HepG2 (cell line): Measurements from ENCODE around the gene RPS6KA5. TPM values are rescaled to one million over a fixed set of nuclear protein-coding genes. Genes with fewer than 3 reads are reported as not detected.

Experiments used
- ATAC-seq: fragments of 200-7000 bp; cut with Tn5 transposase; 3 replicates; pipeline ENCODE4 v1.9.1; 2020; ENCODE audit warnings: mild to moderate bottlenecking, moderate library complexity
- BruUV-seq: library from RNA; stranded (reverse); fragments of 400-500 nt; replicated peaks from 2 replicates; lab custom pipeline; 2021; lab: Mats Ljungman, UMichigan
- CTCF ChIA-PET: fragments of 300-600 bp; formaldehyde crosslinking; extraction: SDS; loops from one replicate; lab custom pipeline; 2021; ENCODE audit warnings: low total read pairs, inconsistent platforms, low intra/inter-chr PET ratio; lab: Yijun Ruan, JAX
- POLR2A ChIA-PET: fragments of 350-600 bp; sonication (Branson Sonifier 250); formaldehyde crosslinking; loops from one replicate; lab custom pipeline; 2020; ENCODE audit warnings: antibody characterized with exemption, inconsistent platforms; lab: Yijun Ruan, JAX
- DNase-seq: peaks from one replicate; pipeline ENCODE4 v3.0.0-alpha.2; 2015; ENCODE audit warnings: low spot score
- FAIRE-seq: peaks from 3 replicates; lab custom pipeline; 2011; peaks lifted over from hg19 to GRCh38; lab: Jason Lieb, UNC
- H2AFZ ChIP-seq: one replicate; pipeline ENCODE4 v1.6.1; 2011; ENCODE audit warnings: low read length, inconsistent platforms
- H3K27ac ChIP-seq: fragments of 300-600 bp; 3 replicates; pipeline ENCODE4 v1.8.0; 2011; ENCODE audit warnings: mixed run types, mild to moderate bottlenecking, mixed read lengths, low read length, inconsistent platforms; ENCODE audit not compliant: insufficient read depth; ENCODE audit errors: extremely low read length
- H3K27me3 ChIP-seq, 2 experiments: fragments of 200-600 bp in 1 of 2; 2 replicates in 1 of 2; 3 replicates in 1 of 2; pipeline versions ENCODE4 v1.6.0 to v1.8.0; 2011; ENCODE audit warnings: low read length in 2 of 2, mild to moderate bottlenecking in 2 of 2, moderate library complexity in 2 of 2, inconsistent platforms in 1 of 2; ENCODE audit not compliant: insufficient read depth in 2 of 2, control insufficient read depth in 1 of 2
- H3K36me3 ChIP-seq, 2 experiments: fragments of 200-600 bp in 1 of 2; replicated peaks in 1 of 2; 2 replicates in 1 of 2; 3 replicates in 1 of 2; pipeline versions ENCODE4 v1.5.1 to v1.8.0; 2011; ENCODE audit warnings: low read length in 2 of 2, inconsistent platforms in 1 of 2; ENCODE audit not compliant: insufficient read depth in 2 of 2, control insufficient read depth in 1 of 2
- H3K4me1 ChIP-seq: 2 replicates; pipeline ENCODE4 v1.5.1; 2012; ENCODE audit warnings: low read length, inconsistent platforms; ENCODE audit not compliant: insufficient read depth
- H3K4me2 ChIP-seq: 2 replicates; pipeline ENCODE4 v1.6.0; 2011; ENCODE audit warnings: low read depth, low read length, inconsistent platforms
- H3K4me3 ChIP-seq, 3 experiments: fragments of 200-600 bp in 1 of 3; sonication (generic), shearing (Covaris generic) in 1 of 3; replicated peaks in 1 of 3; 2 replicates each; pipeline ENCODE4 v1.5.1; 2011 to 2016; ENCODE audit warnings: low read length in 3 of 3, inconsistent platforms in 2 of 3, low read depth in 2 of 3, mild to moderate bottlenecking in 2 of 3, control low read depth in 1 of 3, mixed read lengths in 1 of 3; ENCODE audit not compliant: insufficient read depth in 1 of 3
- H3K79me2 ChIP-seq: one replicate; pipeline ENCODE4 v1.6.1; 2011; ENCODE audit warnings: low read length, inconsistent platforms; ENCODE audit not compliant: insufficient read depth
- H3K9ac ChIP-seq: 2 replicates; pipeline ENCODE4 v1.6.0; 2011; ENCODE audit warnings: mild to moderate bottlenecking, low read depth, low read length, inconsistent platforms; ENCODE audit not compliant: insufficient read depth
- H3K9me3 ChIP-seq: 2 replicates; pipeline ENCODE4 v1.5.1; 2012; ENCODE audit warnings: mild to moderate bottlenecking, low read length
- H4K20me1 ChIP-seq: 2 replicates; pipeline ENCODE4 v1.6.0; 2011; ENCODE audit warnings: inconsistent platforms, mild to moderate bottlenecking, low read length, moderate library complexity; ENCODE audit not compliant: insufficient read depth
- ARID2 ChIP-seq: sonication (generic); formaldehyde crosslinking; IDR thresholded peaks from 2 replicates; pipeline ENCODE4 v1.8.1; 2022; ENCODE audit warnings: mild to moderate bottlenecking, missing genetic modification reagents, borderline replicate concordance
- BCL6 ChIP-seq: IDR thresholded peaks from 2 replicates; pipeline ENCODE4 v1.6.1; 2016; ENCODE audit warnings: missing genetic modification reagents, missing compliant biosample characterization
- BRCA1 ChIP-seq: sonication (generic); formaldehyde crosslinking; IDR thresholded peaks from 2 replicates; pipeline ENCODE4 v1.4.0; 2020; ENCODE audit warnings: missing genetic modification reagents
- HNRNPH1 ChIP-seq: fragments of 200-400 bp; formaldehyde crosslinking; optimal IDR thresholded peaks from 2 replicates; pipeline ENCODE3; 2017; ENCODE audit warnings: mild to moderate bottlenecking, low read depth, low read length
- KDM5B ChIP-seq: sonication (generic); formaldehyde crosslinking; IDR thresholded peaks from 2 replicates; pipeline ENCODE4 v1.4.0; 2020; ENCODE audit warnings: missing genetic modification reagents, mild to moderate bottlenecking, borderline replicate concordance
- KLF11 ChIP-seq: IDR thresholded peaks from 2 replicates; pipeline ENCODE4 v1.6.1; 2016; ENCODE audit warnings: missing compliant biosample characterization
- SUZ12 ChIP-seq: fragments of 150-350 bp; IDR thresholded peaks from 2 replicates; pipeline ENCODE4 v1.6.1; 2014; ENCODE audit warnings: low read depth, low read length
- TCF7 ChIP-seq: sonication (generic); IDR thresholded peaks from 2 replicates; pipeline ENCODE4 v1.6.1; 2016; ENCODE audit warnings: antibody characterized with exemption, low read depth
- ZNF343 ChIP-seq: sonication (generic); formaldehyde crosslinking; IDR thresholded peaks from 2 replicates; pipeline ENCODE4 v1.4.0; 2020; ENCODE audit warnings: mild to moderate bottlenecking, missing genetic modification reagents
- in situ Hi-C: cut with HindIII; loops from 2 replicates; pipeline ENCODE4 v1.10.0; 2017; ENCODE audit warnings: low pct_unique_long_range_greater_than_20kb; ENCODE audit not compliant: extremely low pct_ligation_motif_present
- intact Hi-C: fragments of 100-400 bp; cut with micrococcal nuclease; formaldehyde crosslinking; loops from one replicate; pipeline ENCODE4 v1.10.0; 2022; ENCODE audit not compliant: unreplicated experiment
- polyA plus RNA-seq, 8 experiments: library from polyadenylated mRNA; depleted of rRNA in 3 of 8; stranded (reverse) in 7 of 8; unstranded in 1 of 8; fragments of >200 nt; fragmentation: Illumina TruSeq in 4 of 8; extraction: Trizol in 4 of 8; gene quantifications; 2 replicates each; pipeline versions ENCODE4 v1.2.1 to v1.2.3, GENCODE V29; 2011 to 2016; ENCODE audit warnings: low read depth in 4 of 8, missing spikeins in 1 of 8, mixed read lengths in 1 of 8; ENCODE audit not compliant: insufficient read depth in 1 of 8
- total RNA-seq, 5 experiments: library from RNA; depleted of rRNA; stranded (reverse); fragments of >200 nt; fragmentation: Illumina TruSeq; extraction: Trizol; gene quantifications; 2 replicates each; pipeline ENCODE4 v1.2.3, GENCODE V29; 2016; ENCODE audit warnings: low read depth in 1 of 5
- TF ChIP-seq, protein P1 (sequence below): sonication (generic); formaldehyde crosslinking; IDR thresholded peaks from 2 replicates; pipeline ENCODE4 v1.4.0; 2020; ENCODE audit warnings: mild to moderate bottlenecking, missing genetic modification reagents
- TF ChIP-seq, protein P2 (sequence below): sonication (generic); formaldehyde crosslinking; IDR thresholded peaks from 2 replicates; pipeline ENCODE4 v1.9.0; 2021; ENCODE audit warnings: missing genetic modification reagents, borderline replicate concordance
- TF ChIP-seq, protein P3 (sequence below): sonication (generic); formaldehyde crosslinking; IDR thresholded peaks from 2 replicates; pipeline ENCODE4 v1.4.0; 2020; ENCODE audit warnings: mild to moderate bottlenecking, missing genetic modification reagents, borderline replicate concordance
- TF ChIP-seq, protein P4 (sequence below): sonication (generic); formaldehyde crosslinking; IDR thresholded peaks from 2 replicates; pipeline ENCODE4 v1.4.0; 2020; ENCODE audit warnings: missing genetic modification reagents
- TF ChIP-seq, protein P5 (sequence below): conservative IDR thresholded peaks from 2 replicates; pipeline ENCODE4 v1.6.1; 2018; ENCODE audit warnings: missing genetic modification reagents
- TF ChIP-seq, protein P6 (sequence below): IDR thresholded peaks from 2 replicates; pipeline ENCODE4 v1.6.1; 2016

RPS6KA5 gene
- total and polyA plus RNA-seq, 2 of the 13 experiments (the other 11 are each of a cell fraction or from before 2014, with no cell fraction given): 0.50 to 0.58 TPM

DNA sequence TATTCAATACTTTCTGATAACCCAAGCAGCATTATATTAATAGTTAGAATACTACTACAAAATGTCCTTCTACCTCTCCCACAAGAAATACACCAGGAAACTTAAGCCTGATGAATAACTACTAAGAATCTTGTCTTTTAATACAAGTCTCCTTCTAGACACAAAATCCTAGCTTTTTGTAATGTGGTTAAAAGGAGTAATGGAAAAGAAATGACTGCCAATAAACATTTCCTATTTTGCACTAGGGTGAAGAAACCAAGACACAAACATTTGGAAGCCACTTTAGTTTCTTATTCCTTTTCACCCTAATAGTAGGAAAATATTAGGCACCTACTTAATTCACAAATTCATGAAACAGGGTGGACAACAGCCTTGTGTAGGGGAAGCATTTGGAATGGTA lies 192.9 kb downstream of the RPS6KA5 start:
- CTCF ChIA-PET: no interaction called here
- no peaks in the 10 kb centered on the region for H3K79me2 ChIP-seq
- POLR2A ChIA-PET: no interaction called here
- no peaks in the 10 kb centered on the region for H3K36me3 ChIP-seq
- H3K4me2 ChIP-seq: no peak overlapping the region
- H3K27ac ChIP-seq: no peak overlapping the region
- intact Hi-C loops (no loop called here), in situ Hi-C loops (no loop called here)
- no peak overlapping the region for H3K4me3 ChIP-seq
- FAIRE-seq (no peak), ATAC-seq (no peak), DNase-seq (no peak)
- H4K20me1 ChIP-seq: no peaks in the 10 kb centered on the region
- no peaks in the 10 kb centered on the region for H3K4me1 ChIP-seq
- H2AFZ ChIP-seq: no peak overlapping the region
- no peak overlapping the region for H3K9ac ChIP-seq
- TF ChIP-seq BRCA1 (CRISPR knock-in tag): no peak
- TF ChIP-seq, protein P1, sequence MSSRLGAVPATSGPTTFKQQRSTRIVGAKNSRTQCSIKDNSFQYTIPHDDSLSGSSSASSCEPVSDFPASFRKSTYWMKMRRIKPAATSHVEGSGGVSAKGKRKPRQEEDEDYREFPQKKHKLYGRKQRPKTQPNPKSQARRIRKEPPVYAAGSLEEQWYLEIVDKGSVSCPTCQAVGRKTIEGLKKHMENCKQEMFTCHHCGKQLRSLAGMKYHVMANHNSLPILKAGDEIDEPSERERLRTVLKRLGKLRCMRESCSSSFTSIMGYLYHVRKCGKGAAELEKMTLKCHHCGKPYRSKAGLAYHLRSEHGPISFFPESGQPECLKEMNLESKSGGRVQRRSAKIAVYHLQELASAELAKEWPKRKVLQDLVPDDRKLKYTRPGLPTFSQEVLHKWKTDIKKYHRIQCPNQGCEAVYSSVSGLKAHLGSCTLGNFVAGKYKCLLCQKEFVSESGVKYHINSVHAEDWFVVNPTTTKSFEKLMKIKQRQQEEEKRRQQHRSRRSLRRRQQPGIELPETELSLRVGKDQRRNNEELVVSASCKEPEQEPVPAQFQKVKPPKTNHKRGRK (CRISPR knock-in tag): no peak
- TF ChIP-seq, protein P2, sequence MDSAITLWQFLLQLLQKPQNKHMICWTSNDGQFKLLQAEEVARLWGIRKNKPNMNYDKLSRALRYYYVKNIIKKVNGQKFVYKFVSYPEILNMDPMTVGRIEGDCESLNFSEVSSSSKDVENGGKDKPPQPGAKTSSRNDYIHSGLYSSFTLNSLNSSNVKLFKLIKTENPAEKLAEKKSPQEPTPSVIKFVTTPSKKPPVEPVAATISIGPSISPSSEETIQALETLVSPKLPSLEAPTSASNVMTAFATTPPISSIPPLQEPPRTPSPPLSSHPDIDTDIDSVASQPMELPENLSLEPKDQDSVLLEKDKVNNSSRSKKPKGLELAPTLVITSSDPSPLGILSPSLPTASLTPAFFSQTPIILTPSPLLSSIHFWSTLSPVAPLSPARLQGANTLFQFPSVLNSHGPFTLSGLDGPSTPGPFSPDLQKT: no peak
- no peak for TF ChIP-seq KDM5B (CRISPR knock-in tag)
- no peak for TF ChIP-seq BCL6 (CRISPR knock-in tag)
- TF ChIP-seq, protein P3, sequence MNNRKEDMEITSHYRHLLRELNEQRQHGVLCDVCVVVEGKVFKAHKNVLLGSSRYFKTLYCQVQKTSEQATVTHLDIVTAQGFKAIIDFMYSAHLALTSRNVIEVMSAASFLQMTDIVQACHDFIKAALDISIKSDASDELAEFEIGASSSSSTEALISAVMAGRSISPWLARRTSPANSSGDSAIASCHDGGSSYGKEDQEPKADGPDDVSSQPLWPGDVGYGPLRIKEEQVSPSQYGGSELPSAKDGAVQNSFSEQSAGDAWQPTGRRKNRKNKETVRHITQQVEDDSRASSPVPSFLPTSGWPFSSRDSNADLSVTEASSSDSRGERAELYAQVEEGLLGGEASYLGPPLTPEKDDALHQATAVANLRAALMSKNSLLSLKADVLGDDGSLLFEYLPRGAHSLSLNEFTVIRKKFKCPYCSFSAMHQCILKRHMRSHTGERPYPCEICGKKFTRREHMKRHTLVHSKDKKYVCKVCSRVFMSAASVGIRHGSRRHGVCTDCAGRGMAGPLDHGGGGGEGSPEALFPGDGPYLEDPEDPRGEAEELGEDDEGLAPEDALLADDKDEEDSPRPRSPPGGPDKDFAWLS (CRISPR knock-in tag): no peak
- no peak for TF ChIP-seq KLF11 (CRISPR knock-in tag)
- no peak for TF ChIP-seq ZNF343 (CRISPR knock-in tag)
- TF ChIP-seq, protein P4, sequence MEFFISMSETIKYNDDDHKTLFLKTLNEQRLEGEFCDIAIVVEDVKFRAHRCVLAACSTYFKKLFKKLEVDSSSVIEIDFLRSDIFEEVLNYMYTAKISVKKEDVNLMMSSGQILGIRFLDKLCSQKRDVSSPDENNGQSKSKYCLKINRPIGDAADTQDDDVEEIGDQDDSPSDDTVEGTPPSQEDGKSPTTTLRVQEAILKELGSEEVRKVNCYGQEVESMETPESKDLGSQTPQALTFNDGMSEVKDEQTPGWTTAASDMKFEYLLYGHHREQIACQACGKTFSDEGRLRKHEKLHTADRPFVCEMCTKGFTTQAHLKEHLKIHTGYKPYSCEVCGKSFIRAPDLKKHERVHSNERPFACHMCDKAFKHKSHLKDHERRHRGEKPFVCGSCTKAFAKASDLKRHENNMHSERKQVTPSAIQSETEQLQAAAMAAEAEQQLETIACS (CRISPR knock-in tag): no peak
- TF ChIP-seq, protein P5, sequence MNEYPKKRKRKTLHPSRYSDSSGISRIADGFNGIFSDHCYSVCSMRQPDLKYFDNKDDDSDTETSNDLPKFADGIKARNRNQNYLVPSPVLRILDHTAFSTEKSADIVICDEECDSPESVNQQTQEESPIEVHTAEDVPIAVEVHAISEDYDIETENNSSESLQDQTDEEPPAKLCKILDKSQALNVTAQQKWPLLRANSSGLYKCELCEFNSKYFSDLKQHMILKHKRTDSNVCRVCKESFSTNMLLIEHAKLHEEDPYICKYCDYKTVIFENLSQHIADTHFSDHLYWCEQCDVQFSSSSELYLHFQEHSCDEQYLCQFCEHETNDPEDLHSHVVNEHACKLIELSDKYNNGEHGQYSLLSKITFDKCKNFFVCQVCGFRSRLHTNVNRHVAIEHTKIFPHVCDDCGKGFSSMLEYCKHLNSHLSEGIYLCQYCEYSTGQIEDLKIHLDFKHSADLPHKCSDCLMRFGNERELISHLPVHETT (CRISPR knock-in tag): no peak
- TF ChIP-seq HNRNPH1: no peak
- no peak for TF ChIP-seq SUZ12
- TF ChIP-seq, protein P6, sequence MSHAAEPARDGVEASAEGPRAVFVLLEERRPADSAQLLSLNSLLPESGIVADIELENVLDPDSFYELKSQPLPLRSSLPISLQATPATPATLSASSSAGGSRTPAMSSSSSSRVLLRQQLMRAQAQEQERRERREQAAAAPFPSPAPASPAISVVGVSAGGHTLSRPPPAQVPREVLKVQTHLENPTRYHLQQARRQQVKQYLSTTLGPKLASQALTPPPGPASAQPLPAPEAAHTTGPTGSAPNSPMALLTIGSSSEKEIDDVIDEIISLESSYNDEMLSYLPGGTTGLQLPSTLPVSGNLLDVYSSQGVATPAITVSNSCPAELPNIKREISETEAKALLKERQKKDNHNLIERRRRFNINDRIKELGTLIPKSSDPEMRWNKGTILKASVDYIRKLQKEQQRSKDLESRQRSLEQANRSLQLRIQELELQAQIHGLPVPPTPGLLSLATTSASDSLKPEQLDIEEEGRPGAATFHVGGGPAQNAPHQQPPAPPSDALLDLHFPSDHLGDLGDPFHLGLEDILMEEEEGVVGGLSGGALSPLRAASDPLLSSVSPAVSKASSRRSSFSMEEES: no peak
- no peak for TF ChIP-seq ARID2
- TF ChIP-seq TCF7: no peak
- H3K9me3 ChIP-seq: no peaks in the 10 kb centered on the region
- H3K27me3 ChIP-seq: no peaks in the 10 kb centered on the region
- BruUV-seq: no TSS peak
